G401.6 (cell line): ENCODE data around the gene CGB2.
"Not testable (repeated sequence)": the region's sequence is repeated elsewhere in the genome, so short reads cannot be mapped to it uniquely, and the experiment has no call there.

Source experiments
- FAIRE-seq: peaks from 2 replicates; lab custom pipeline; 2012; peaks lifted over from hg19 to GRCh38; lab: Jason Lieb, UNC

The CGB2 gene

GRCh38 chr19:49010453-49010852 is 21.2 kb upstream of the CGB2 start:
- no peak for FAIRE-seq

- no peak for FAIRE-seq
Observed at GRCh38 chr19:49011194-49011593, 20.5 kb upstream of the CGB2 start.

DNA sequence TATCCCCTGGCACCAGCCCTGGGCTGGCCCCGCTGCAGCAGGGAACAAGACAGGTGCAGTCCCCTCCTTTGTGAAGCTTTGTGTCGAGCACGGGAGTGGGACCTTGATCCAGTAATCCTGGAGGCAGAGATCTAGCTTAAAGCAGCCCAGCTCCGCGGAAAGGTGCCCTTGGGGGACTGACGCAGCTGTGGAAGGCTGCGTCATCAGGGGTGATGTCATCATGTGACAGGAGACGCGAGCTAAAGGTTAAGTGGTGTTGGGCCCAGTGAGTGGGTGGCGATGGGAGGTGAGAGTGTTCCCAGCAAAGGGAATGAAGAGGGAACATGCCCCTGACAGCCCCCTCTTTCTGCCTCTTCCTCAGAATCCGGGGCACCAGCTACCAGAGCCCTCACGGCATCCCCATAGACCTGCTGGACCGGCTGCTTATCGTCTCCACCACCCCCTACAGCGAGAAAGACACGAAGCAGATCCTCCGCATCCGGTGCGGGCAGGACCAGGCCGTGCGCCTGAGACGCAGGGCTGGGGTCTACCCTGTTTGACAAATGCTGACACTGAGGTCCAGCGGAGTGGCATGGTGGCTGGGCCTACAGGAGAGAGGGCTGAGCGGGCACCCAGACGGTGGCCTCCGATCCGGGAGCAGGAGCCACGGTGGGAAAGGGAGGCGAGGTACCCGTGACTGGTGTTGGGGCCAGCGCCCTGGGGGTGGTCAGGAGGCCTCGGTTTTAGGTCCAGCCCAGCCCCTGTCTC is 17.4 kb upstream of the CGB2 start:
- no peak for FAIRE-seq

DNA sequence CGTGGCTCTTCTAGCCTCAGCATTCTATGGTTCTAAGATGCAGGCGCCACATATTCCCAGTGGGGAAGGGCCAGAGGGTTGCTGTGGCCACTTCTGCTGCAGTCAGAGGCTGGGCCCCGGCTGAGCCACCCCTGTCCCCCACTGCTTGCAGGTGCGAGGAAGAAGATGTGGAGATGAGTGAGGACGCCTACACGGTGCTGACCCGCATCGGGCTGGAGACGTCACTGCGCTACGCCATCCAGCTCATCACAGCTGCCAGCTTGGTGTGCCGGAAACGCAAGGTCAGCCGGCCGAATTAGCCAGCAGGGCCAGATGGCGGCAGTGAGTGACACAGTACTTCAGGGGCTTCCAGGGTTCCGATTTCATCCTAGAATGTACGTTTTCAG is 16.8 kb upstream of the CGB2 start:
- no peak for FAIRE-seq

GRCh38 chr19:49016067-49016839 is 15.4 kb upstream of the CGB2 start:
- FAIRE-seq, result no peak

- FAIRE-seq, result no peak
Observed at GRCh38 chr19:49017041-49017665, 14.5 kb upstream of the CGB2 start, which contains the start of gene LHB. Gene LHB (minus strand): TSS chr19:49017091. CDS start chr19:49017081, 10 bp downstream.

- FAIRE-seq, result no peak
Observed at GRCh38 chr19:49017666-49018351, 13.9 kb upstream of the CGB2 start.

DNA sequence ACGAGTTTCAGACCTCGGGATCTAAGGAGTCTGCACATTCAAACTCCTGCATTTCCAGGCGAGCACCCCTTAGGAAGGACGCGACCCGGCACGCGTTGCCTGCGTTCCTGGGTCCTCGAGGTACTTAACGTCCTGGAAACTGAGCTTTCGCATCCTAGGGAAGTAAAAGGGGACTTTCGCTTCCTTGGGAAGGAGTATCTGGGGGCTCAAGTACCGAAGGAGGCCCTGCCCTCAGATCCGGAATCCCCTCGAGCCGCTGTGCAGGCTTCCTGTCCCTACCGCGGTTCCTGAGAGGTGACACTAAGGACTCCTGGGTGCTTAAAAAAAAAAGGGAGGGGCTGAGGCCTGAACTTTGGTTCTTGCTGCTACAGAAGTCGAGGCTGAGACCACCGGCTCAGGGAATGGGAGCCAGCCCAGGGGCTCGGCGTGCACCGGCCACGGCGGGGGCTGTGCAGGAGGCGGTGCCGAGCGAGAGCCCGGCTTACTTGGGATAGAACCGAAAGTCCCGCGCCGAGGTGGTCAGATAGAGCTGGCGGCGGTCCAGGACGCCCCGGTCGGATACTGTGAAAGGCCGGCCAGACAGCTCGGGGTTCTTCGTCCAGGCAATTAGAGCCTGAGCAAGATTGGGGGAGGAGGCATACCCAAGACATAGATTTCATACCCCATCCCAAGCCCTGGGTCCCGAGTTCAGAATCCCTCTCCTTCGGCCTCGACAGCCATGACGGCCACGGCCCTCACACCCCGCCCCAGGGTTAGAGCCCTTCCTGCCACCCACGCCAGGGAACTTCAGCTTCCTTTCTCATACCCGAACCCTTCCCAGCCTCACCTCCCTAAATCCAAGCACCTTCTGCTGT is 13.1 kb upstream of the CGB2 start:
- not testable (repeated sequence) for FAIRE-seq

DNA sequence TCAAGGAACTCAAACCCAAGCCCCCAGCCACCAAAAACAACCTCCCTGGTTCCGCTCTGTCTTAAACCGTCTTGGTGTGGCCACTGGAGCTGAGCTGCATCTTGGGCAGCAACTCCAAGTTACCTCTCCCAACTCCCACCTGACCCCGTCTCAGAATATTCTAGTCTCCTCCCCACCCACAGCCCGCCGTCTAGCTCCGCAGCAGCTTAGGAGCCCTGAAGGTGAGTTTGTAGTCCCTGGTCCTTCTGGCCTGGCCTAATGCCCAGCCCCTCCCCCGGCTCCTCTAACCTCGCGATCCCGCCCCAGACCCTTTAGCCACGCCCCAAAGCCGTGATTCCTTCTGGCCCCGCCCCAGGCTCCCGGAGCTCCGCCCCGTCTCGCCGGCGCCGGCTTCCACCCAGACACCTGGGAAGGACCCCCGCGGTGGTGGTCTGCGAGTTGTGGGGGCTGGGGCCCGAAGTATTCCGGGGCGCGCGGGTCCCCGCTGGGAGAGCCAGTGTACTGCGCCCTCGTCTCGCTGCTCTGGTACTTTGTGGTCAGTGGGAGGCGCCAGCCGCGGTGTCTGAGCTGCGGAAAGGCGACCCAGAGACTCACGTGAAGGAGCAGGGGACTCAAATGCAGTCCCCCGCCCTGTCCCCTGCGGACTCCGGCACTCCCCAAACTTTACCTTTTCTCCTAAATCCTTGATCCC is 12.3 kb upstream of the CGB2 start:
- no peak for FAIRE-seq

- no peak for FAIRE-seq
Observed at GRCh38 chr19:49020342-49020741, 11.3 kb upstream of the CGB2 start.

GRCh38 chr19:49020931-49021895 is 10.5 kb upstream of the CGB2 start:
- FAIRE-seq, result no peak

DNA sequence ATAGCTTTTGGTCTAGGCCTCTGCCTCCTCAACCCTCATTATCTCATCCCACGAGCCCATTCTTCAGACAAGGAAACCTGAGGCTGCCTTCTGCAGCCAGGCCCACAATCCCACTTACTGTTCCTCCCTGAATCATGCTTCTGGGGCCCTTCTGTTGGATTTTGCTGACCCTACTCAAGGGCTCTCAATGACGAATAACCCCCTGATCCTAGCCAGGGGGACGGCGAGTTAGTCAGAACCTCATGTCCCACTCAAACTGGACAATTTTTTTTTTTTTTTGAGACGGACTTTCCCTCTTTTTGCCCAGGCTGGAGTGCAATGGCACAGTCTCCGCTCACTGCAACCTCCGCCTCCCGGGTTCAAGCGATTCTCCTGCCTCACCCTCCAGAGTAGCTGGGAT is 9.6 kb upstream of the CGB2 start:
- FAIRE-seq, result no peak

GRCh38 chr19:49024233-49024632 is 7.5 kb upstream of the CGB2 start, which contains the start of gene CGB3:
Gene CGB3 (minus strand): TSS chr19:49024333. CDS start chr19:49023971, 362 bp downstream.
- not testable (repeated sequence) for FAIRE-seq

GRCh38 chr19:49025088-49025487 is 6.6 kb upstream of the CGB2 start:
- not testable (repeated sequence) for FAIRE-seq

DNA sequence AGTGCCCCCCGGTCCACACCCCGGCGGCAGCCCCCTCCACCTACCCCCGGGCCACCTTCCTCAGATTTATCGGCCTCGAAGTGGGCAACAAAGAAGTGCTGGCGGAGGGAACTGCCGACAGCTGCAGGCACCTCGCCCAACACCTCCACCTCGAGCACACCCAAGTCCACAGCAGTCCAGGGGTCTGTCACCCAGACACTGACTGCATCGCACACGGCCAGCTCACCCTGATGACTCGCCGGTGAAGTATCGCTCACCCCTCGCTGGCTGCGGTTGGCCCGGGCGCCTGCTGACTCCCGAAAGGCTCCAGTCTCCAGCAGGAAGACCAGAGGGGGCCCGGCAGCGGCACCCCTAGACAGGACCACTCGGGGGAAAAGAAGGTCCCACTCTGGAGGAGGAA is 6.1 kb upstream of the CGB2 start:
- FAIRE-seq, result not testable (repeated sequence)

- FAIRE-seq, result not testable (repeated sequence)
Observed at GRCh38 chr19:49028686-49029085, 3.0 kb upstream of the CGB2 start.

GRCh38 chr19:49029749-49030148 is 1.9 kb upstream of the CGB2 start:
- not testable (repeated sequence) for FAIRE-seq

DNA sequence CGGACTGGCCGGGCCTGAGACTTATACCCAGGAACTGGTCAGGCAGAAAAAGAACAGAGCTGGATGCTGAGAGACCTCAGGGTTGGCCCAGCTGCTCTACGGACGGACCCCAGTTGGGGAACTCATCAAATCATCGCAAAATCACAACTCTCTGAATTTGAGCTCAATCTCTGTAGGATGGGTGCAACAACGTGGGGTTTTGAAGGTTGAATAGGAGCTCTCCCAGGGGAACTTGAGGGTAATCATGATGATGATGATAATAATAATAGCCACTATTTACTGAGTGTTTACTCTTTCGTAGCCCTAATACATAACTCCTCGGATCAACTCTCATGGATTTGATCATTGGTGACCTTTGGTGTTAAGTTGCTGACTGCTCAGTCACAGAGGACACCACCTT is 1.4 kb upstream of the CGB2 start:
- FAIRE-seq, result not testable (repeated sequence)

DNA sequence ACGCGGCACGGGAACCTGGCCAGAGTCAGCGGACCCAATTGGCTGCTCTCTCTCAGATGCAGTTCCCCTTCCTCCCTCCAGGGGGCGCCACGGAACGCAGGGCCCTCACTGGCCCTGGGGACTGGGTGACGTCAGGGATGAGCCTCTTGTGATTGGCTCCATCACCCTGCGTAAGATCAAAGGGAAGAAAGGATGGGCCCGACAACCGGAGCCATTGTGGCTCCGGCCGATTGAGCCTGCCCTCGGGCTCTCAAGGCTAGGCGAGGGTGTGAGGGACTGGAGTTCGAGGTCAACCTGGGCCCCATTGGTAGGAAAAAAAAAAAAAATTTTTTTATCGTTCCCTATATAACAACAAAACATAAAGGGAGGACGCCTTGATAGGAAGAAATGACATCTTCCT is 5.1 kb downstream of the CGB2 start, which contains the start of gene CGB1:
CGB1 (minus strand) TSS at position 81 of the 400 bp plus-strand sequence. CDS start 184 bp downstream, outside the sequence.
- not testable (repeated sequence) for FAIRE-seq
